CD14-positive monocyte (primary cell): ENCODE results near the gene CDH13. TPM values are rescaled to one million over a fixed set of nuclear protein-coding genes. Genes with fewer than 3 reads are reported as not detected.

ENCODE experiments used
- DNase-seq, 3 donors: peaks; one replicate each; pipeline ENCODE4 v3.0.0-alpha.2; 2011 to 2022
- H2AFZ ChIP-seq: 2 replicates; pipeline ENCODE4 v1.6.0; 2012; ENCODE audit warnings: mild to moderate bottlenecking, low read depth, low read length, inconsistent platforms; ENCODE audit not compliant: insufficient read depth, poor library complexity, severe bottlenecking
- H3K27ac ChIP-seq, 2 donors: 1 replicate in 1 of 2; 2 replicates in 1 of 2; pipeline ENCODE4 v1.5.1; 2012 to 2013; ENCODE audit warnings: low read length in 2 of 2, control low read depth in 1 of 2, inconsistent platforms in 1 of 2, low read depth in 1 of 2, mild to moderate bottlenecking in 1 of 2
- H3K27me3 ChIP-seq, 2 donors: one replicate each; pipeline versions ENCODE4 v1.6.0 to v1.6.1; 2011 to 2013; ENCODE audit warnings: low read length in 2 of 2; ENCODE audit not compliant: control insufficient read depth in 2 of 2, insufficient read depth in 2 of 2
- H3K36me3 ChIP-seq, 2 donors: replicated peaks in 1 of 2; 1 replicate in 1 of 2; 2 replicates in 1 of 2; pipeline versions ENCODE4 v1.5.1 to v1.6.1; 2012 to 2013; ENCODE audit warnings: low read length in 2 of 2, control low read depth in 1 of 2, inconsistent platforms in 1 of 2, mild to moderate bottlenecking in 1 of 2; ENCODE audit not compliant: insufficient read depth in 2 of 2, control insufficient read depth in 1 of 2
- H3K4me1 ChIP-seq, 2 donors: 1 replicate in 1 of 2; 2 replicates in 1 of 2; pipeline versions ENCODE4 v1.5.1 to v1.6.1; 2012 to 2013; ENCODE audit warnings: low read length in 2 of 2, control low read depth in 1 of 2, inconsistent platforms in 1 of 2, mild to moderate bottlenecking in 1 of 2, moderate library complexity in 1 of 2; ENCODE audit not compliant: insufficient read depth in 2 of 2, control insufficient read depth in 1 of 2
- H3K4me2 ChIP-seq: replicated peaks from 2 replicates; pipeline ENCODE3; 2012; ENCODE audit warnings: low read length, moderate library complexity, mild to moderate bottlenecking; ENCODE audit not compliant: poor library complexity, severe bottlenecking; ENCODE audit errors: extremely low read depth
- H3K4me3 ChIP-seq, 3 experiments: fragments of 200-600 bp in 1 of 3; sonication (generic) in 1 of 3; replicated peaks in 1 of 3; 1 replicate in 2 of 3; 2 replicates in 1 of 3; pipeline ENCODE4 v1.5.1; 2011 to 2013; ENCODE audit warnings: low read length in 3 of 3, mild to moderate bottlenecking in 3 of 3, control low read depth in 2 of 3, low read depth in 2 of 3, inconsistent platforms in 1 of 3, moderate library complexity in 1 of 3
- H3K79me2 ChIP-seq: 2 replicates; pipeline ENCODE4 v1.6.0; 2012; ENCODE audit warnings: mild to moderate bottlenecking, control low read depth, inconsistent platforms, low read length, moderate library complexity; ENCODE audit not compliant: insufficient read depth
- H3K9ac ChIP-seq: 2 replicates; pipeline ENCODE4 v1.6.0; 2017; ENCODE audit warnings: low read length, mild to moderate bottlenecking; ENCODE audit not compliant: insufficient read depth, poor library complexity, severe bottlenecking
- H3K9me3 ChIP-seq, 2 donors: replicated peaks in 1 of 2; 1 replicate in 1 of 2; 2 replicates in 1 of 2; pipeline versions ENCODE4 v1.5.1 to v1.6.1; 2012 to 2013; ENCODE audit warnings: low read length in 2 of 2, control low read depth in 1 of 2; ENCODE audit not compliant: control insufficient read depth in 1 of 2, insufficient read depth in 1 of 2
- H4K20me1 ChIP-seq: 2 replicates; pipeline ENCODE4 v1.6.0; 2012; ENCODE audit warnings: mild to moderate bottlenecking, low read length, control low read depth, moderate library complexity; ENCODE audit not compliant: insufficient read depth
- H3K27ac Mint-ChIP-seq, 7 donors: one replicate each; pipeline ENCODE4 v1.8.0; 2020; ENCODE audit warnings: mild to moderate bottlenecking in 7 of 7, mixed read lengths in 7 of 7, moderate library complexity in 6 of 7, inconsistent platforms in 2 of 7
- H3K27me3 Mint-ChIP-seq, 3 donors: one replicate each; pipeline ENCODE4 v1.8.0; 2021 to 2022; ENCODE audit warnings: low read depth in 3 of 3, mild to moderate bottlenecking in 3 of 3, mixed read lengths in 3 of 3, moderate library complexity in 3 of 3, inconsistent platforms in 1 of 3
- H3K36me3 Mint-ChIP-seq, 2 donors: one replicate each; pipeline ENCODE4 v1.8.0; 2020; ENCODE audit warnings: mixed read lengths in 2 of 2, inconsistent platforms in 1 of 2, mild to moderate bottlenecking in 1 of 2
- H3K4me1 Mint-ChIP-seq: one replicate; pipeline ENCODE4 v1.8.0; 2020; ENCODE audit warnings: mild to moderate bottlenecking, mixed read lengths
- H3K4me3 Mint-ChIP-seq, 2 donors: one replicate each; pipeline ENCODE4 v1.8.0; 2020; ENCODE audit warnings: mild to moderate bottlenecking in 2 of 2, mixed read lengths in 2 of 2, moderate library complexity in 1 of 2
- H3K9me3 Mint-ChIP-seq, 7 donors: one replicate each; pipeline ENCODE4 v1.8.0; 2020 to 2022; ENCODE audit warnings: mixed read lengths in 7 of 7, mild to moderate bottlenecking in 6 of 7, moderate library complexity in 6 of 7, inconsistent platforms in 2 of 7
- CTCF ChIP-seq: fragments of 200-600 bp; IDR thresholded peaks from one replicate; pipeline ENCODE4 v1.8.0; 2022; ENCODE audit warnings: antibody characterized with exemption, mild to moderate bottlenecking
- WGBS: methylation state at CpG from one replicate; pipeline ENCODE4 v1.1.5; 2013; ENCODE audit warnings: missing lambda C conversion rate; ENCODE audit not compliant: insufficient coverage; 5-methylcytosine and 5-hydroxymethylcytosine counted together
- intact Hi-C, 2 donors: fragments of 100-400 bp; cut with micrococcal nuclease; formaldehyde crosslinking; loops; one replicate each; pipeline versions ENCODE4 v1.15.0 to v1.15.1; 2023
- polyA plus RNA-seq, 3 donors: library from polyadenylated mRNA; depleted of rRNA in 1 of 3; unstranded in 2 of 3; stranded (reverse) in 1 of 3; fragments of 300-500 nt in 2 of 3; fragments of >200 nt in 1 of 3; fragmentation: Illumina TruSeq in 2 of 3; gene quantifications; 1 replicate in 2 of 3; 2 replicates in 1 of 3; pipeline ENCODE4 v1.2.3, GENCODE V29; 2012 to 2021

The CDH13 gene
- polyA plus RNA-seq, 3 donors = 0.13 to 0.19 TPM; not detected in 1

DNA sequence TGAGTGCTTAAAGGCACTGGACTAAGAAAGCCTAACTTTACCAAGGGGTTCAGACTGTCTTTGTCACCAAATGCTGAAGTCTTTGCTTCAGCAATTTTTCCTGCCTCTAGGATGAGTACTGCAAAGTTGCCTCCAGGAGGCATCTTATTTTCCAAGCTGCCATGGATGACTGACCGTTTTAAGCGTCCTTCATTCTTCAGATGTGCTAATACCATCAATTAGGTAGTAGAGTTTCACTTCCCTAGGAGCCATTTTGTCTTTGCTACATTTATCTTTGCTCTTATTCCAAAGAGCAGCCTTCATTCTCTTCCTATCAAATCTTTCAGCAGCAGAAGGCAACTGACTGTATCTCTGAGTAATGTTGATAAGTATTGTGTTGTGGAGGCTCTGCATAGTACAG is 440.1 kb downstream of the CDH13 start:
- no peak overlapping the region for H3K27ac ChIP-seq
- intact Hi-C loops = no loop called here
- Mint-ChIP-seq H3K36me3 (no peaks in the 10 kb centered on the region), H3K4me3 (no peak overlapping the region), H3K27me3 (peaks cover 2 to 3% (median 3%) of the 10 kb centered on the region in 3 donors), H3K9me3 (peaks cover 0 to 7% (median 2%) of the 10 kb centered on the region in 7 donors), H3K4me1 (no peaks in the 10 kb centered on the region), H3K27ac (no peak overlapping the region)
- no CpG with 5 or more reads among the region's 2 CpGs for WGBS
- H3K4me2 ChIP-seq = no peak overlapping the region
- H2AFZ ChIP-seq = no peak overlapping the region
- no peak overlapping the region for H3K9ac ChIP-seq
- no peak for DNase-seq
- H4K20me1 ChIP-seq = no peaks in the 10 kb centered on the region
- no peaks in the 10 kb centered on the region for H3K4me1 ChIP-seq
- H3K79me2 ChIP-seq = no peaks in the 10 kb centered on the region
- H3K27me3 ChIP-seq = no peaks in the 10 kb centered on the region
- H3K36me3 ChIP-seq = no peaks in the 10 kb centered on the region
- no peak for TF ChIP-seq CTCF
- no peak overlapping the region for H3K4me3 ChIP-seq
- H3K9me3 ChIP-seq = no peaks in the 10 kb centered on the region

- Mint-ChIP-seq H3K4me3 (no peak overlapping the region), H3K4me1 (no peaks in the 10 kb centered on the region), H3K9me3 (peaks cover 0 to 7% (median 2%) of the 10 kb centered on the region in 7 donors), H3K36me3 (no peaks in the 10 kb centered on the region), H3K27me3 (peaks cover 4 to 8% (median 5%) of the 10 kb centered on the region in 3 donors), H3K27ac (no peak overlapping the region)
- H3K9me3 ChIP-seq = no peaks in the 10 kb centered on the region
- H3K36me3 ChIP-seq = no peaks in the 10 kb centered on the region
- H3K27me3 ChIP-seq = no peaks in the 10 kb centered on the region
- no peaks in the 10 kb centered on the region for H4K20me1 ChIP-seq
- H3K4me2 ChIP-seq = no peak overlapping the region
- no peak for TF ChIP-seq CTCF
- DNase-seq = no peak
- intact Hi-C loops = no loop called here
- no peak overlapping the region for H3K27ac ChIP-seq
- no peaks in the 10 kb centered on the region for H3K4me1 ChIP-seq
- WGBS = 40% methylated on average over 1 of the region's 1 CpG
- H3K79me2 ChIP-seq = no peaks in the 10 kb centered on the region
- no peak overlapping the region for H3K4me3 ChIP-seq
- no peak overlapping the region for H2AFZ ChIP-seq
- H3K9ac ChIP-seq = no peak overlapping the region
These were observed 441.9 kb downstream of the CDH13 start for GRCh38 chr16:83068686-83069085.
